Smooth muscle cell (in vitro differentiated cells): ENCODE data around the gene VCAN. TPM values are rescaled to one million over a fixed set of nuclear protein-coding genes. Genes with fewer than 3 reads are reported as not detected.

Source experiments
- DNase-seq: peaks from one replicate; lab custom pipeline; 2025; ENCODE audit not compliant: unreplicated experiment; lab: John Stamatoyannopoulos, UW
- H2AFZ ChIP-seq: fragments of 200-600 bp; sonication (generic); 2 replicates; pipeline ENCODE4 v1.6.0; 2016; ENCODE audit warnings: antibody characterized with exemption, low read depth, mild to moderate bottlenecking
- H3F3A ChIP-seq: fragments of 200-600 bp; sonication (generic); 2 replicates; pipeline ENCODE4 v1.6.0; 2017; ENCODE audit warnings: antibody characterized with exemption, low read depth
- H3K27ac ChIP-seq: fragments of 200-600 bp; sonication (generic); 2 replicates; pipeline ENCODE4 v1.5.1; 2016; ENCODE audit warnings: low read depth, mild to moderate bottlenecking
- H3K27me3 ChIP-seq: fragments of 200-600 bp; sonication (generic); 2 replicates; pipeline ENCODE4 v1.6.1; 2016; ENCODE audit warnings: low read depth, mild to moderate bottlenecking
- H3K36me3 ChIP-seq: fragments of 200-600 bp; sonication (generic); 2 replicates; pipeline ENCODE4 v1.5.1; 2016; ENCODE audit warnings: low read depth
- H3K4me1 ChIP-seq: fragments of 200-600 bp; sonication (generic); 2 replicates; pipeline ENCODE4 v1.5.1; 2016; ENCODE audit warnings: low read depth
- H3K4me2 ChIP-seq: fragments of 200-600 bp; sonication (generic); 2 replicates; pipeline ENCODE4 v1.6.0; 2016; ENCODE audit warnings: mild to moderate bottlenecking
- H3K4me3 ChIP-seq: fragments of 200-600 bp; sonication (generic); 2 replicates; pipeline ENCODE4 v1.5.1; 2016; ENCODE audit warnings: mild to moderate bottlenecking
- H3K79me2 ChIP-seq: fragments of 200-600 bp; sonication (generic); 2 replicates; pipeline ENCODE4 v1.6.0; 2016; ENCODE audit warnings: low read depth, mild to moderate bottlenecking
- H3K9ac ChIP-seq: fragments of 200-600 bp; sonication (generic); 2 replicates; pipeline ENCODE4 v1.6.0; 2016; ENCODE audit warnings: low read depth
- H3K9me3 ChIP-seq: fragments of 200-600 bp; sonication (generic); replicated peaks from 2 replicates; pipeline ENCODE4 v1.5.1; 2016; ENCODE audit warnings: low read depth
- H4K20me1 ChIP-seq: fragments of 200-600 bp; sonication (generic); 2 replicates; pipeline ENCODE4 v1.6.0; 2016; ENCODE audit warnings: low read depth
- WGBS: methylation state at CpG from one replicate; pipeline ENCODE4 v1.1.7; 2016; ENCODE audit warnings: low lambda C conversion rate; 5-methylcytosine and 5-hydroxymethylcytosine counted together
- polyA plus RNA-seq: library from polyadenylated mRNA; unstranded; fragments of >200 nt; fragmentation: Nextera tagmentation; extraction: Ambion mirVana; gene quantifications from 2 replicates; pipeline ENCODE4 v1.2.1, GENCODE V29; 2016
- total RNA-seq: library from RNA; depleted of rRNA; stranded (reverse); fragments of >200 nt; gene quantifications from 2 replicates; pipeline ENCODE4 v1.2.3, GENCODE V29; 2014
- TF ChIP-seq, protein P1 (sequence below): fragments of 200-600 bp; sonication (generic); IDR thresholded peaks from 2 replicates; pipeline ENCODE4 v1.5.1; 2017; ENCODE audit warnings: borderline replicate concordance, mild to moderate bottlenecking, antibody characterized with exemption; ENCODE audit not compliant: insufficient read depth, poor library complexity, severe bottlenecking

The VCAN gene
- total and polyA plus RNA-seq, 2 experiments from 2014 or later, result 702 to 2,724 TPM

DNA sequence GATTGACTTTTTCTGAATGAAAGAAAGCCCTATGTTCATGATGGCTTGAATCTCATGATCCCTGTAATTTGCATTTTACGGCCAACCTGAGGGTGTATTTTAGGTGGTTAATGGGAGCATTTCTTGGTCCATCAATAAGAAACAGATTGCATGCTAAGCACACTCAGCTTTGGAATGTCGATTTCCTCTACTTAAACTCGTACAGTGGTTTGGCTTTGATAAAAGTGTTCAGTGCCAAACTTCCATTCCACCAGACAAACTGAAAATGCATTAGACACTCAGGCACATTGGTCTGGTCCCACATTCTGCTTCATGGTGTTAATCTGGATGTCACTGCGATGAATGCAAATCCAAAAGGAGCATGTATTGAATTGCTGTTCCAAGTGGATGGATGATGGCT, 77.0 kb downstream of the VCAN start:
- H3F3A ChIP-seq, result peaks cover 63% of the 10 kb centered on the region
- peaks cover 5% of the 10 kb centered on the region for H3K4me1 ChIP-seq
- no peak overlapping the region for H3K4me2 ChIP-seq
- no peak overlapping the region for H3K9ac ChIP-seq
- 65% methylated on average over 4 of the region's 4 CpGs for WGBS
- H3K4me3 ChIP-seq, result no peak overlapping the region
- TF ChIP-seq, protein P1, sequence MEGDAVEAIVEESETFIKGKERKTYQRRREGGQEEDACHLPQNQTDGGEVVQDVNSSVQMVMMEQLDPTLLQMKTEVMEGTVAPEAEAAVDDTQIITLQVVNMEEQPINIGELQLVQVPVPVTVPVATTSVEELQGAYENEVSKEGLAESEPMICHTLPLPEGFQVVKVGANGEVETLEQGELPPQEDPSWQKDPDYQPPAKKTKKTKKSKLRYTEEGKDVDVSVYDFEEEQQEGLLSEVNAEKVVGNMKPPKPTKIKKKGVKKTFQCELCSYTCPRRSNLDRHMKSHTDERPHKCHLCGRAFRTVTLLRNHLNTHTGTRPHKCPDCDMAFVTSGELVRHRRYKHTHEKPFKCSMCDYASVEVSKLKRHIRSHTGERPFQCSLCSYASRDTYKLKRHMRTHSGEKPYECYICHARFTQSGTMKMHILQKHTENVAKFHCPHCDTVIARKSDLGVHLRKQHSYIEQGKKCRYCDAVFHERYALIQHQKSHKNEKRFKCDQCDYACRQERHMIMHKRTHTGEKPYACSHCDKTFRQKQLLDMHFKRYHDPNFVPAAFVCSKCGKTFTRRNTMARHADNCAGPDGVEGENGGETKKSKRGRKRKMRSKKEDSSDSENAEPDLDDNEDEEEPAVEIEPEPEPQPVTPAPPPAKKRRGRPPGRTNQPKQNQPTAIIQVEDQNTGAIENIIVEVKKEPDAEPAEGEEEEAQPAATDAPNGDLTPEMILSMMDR, result no peak
- peaks cover 38% of the 10 kb centered on the region for H3K79me2 ChIP-seq
- DNase-seq, result no peak
- H3K36me3 ChIP-seq, result peaks cover 23% of the 10 kb centered on the region
- no peaks in the 10 kb centered on the region for H3K27me3 ChIP-seq
- H3K9me3 ChIP-seq, result no peaks in the 10 kb centered on the region
- H2AFZ ChIP-seq, result no peak overlapping the region
- H4K20me1 ChIP-seq, result peaks cover 97% of the 10 kb centered on the region
- H3K27ac ChIP-seq, result peak overlapping the region; percentile 63

DNA sequence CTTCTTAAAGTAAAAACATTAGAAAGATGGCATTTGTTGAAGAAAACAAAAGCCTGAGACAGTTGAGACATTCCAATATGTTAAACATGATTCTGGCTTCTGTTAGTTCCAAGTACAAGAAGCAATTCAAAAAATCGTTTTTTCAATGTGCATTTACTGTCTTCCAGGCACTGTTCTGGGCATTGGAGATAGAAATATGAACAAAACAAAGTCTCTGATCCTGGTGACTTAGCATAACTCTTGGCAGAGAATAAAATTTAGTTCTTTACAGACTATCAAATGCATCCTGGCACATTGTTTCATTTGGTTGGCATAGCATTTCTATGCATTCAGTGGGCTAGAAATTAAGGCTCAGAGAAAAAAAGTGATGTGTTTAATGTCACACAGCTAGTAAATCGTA, 77.5 kb downstream of the VCAN start:
- Histone ChIP-seq H3K9ac (no peak overlapping the region), H3K4me2 (no peak overlapping the region), H3K27ac (peak overlapping the region; percentile 63)

DNA sequence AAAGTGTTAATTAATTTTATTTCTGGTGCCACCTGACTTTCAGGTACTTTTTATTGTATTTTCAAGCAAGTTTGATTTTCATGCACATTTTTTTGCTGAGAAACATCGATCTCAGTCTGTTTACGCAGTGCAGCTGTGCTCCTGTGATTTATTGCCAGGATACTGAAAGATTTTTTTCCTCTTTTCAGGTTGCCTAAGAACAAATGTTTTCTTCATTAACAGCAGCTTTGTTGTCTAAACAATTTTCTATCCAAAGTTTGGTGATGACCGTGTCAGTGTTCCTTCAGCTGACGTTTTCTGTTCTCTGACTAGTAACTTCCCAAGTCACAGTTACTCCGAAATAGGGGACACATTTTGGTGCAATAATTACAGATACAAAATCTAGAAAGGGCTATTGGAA, 78.1 kb downstream of the VCAN start:
- peaks cover 34% of the 10 kb centered on the region for H3K79me2 ChIP-seq
- no peaks in the 10 kb centered on the region for H3K27me3 ChIP-seq
- no peak overlapping the region for H3K4me2 ChIP-seq
- H3K4me3 ChIP-seq, result no peak overlapping the region
- H3K9ac ChIP-seq, result no peak overlapping the region
- peaks cover 97% of the 10 kb centered on the region for H4K20me1 ChIP-seq
- WGBS, result 88% methylated on average over 5 of the region's 5 CpGs
- no peak overlapping the region for H2AFZ ChIP-seq
- peaks cover 67% of the 10 kb centered on the region for H3F3A ChIP-seq
- H3K27ac ChIP-seq, result peak overlapping the region; percentile 63
- DNase-seq, result no peak
- H3K36me3 ChIP-seq, result peaks cover 33% of the 10 kb centered on the region
- H3K4me1 ChIP-seq, result peaks cover 8% of the 10 kb centered on the region
- no peaks in the 10 kb centered on the region for H3K9me3 ChIP-seq
- TF ChIP-seq, protein P1, result no peak

More for the DNA sequence above, 77.5 kb downstream of the VCAN start:
- Histone ChIP-seq H3K36me3 (peaks cover 27% of the 10 kb centered on the region), H4K20me1 (peaks cover 97% of the 10 kb centered on the region), H3K9me3 (no peaks in the 10 kb centered on the region), H3K4me1 (peaks cover 5% of the 10 kb centered on the region), H3K4me3 (no peak overlapping the region), H3K27me3 (no peaks in the 10 kb centered on the region), H3K79me2 (peaks cover 36% of the 10 kb centered on the region), H2AFZ (no peak overlapping the region), H3F3A (peaks cover 62% of the 10 kb centered on the region)
- DNase-seq, result no peak
- WGBS, result 75% methylated on average over 2 of the region's 2 CpGs
- TF ChIP-seq, protein P1, result no peak

DNA sequence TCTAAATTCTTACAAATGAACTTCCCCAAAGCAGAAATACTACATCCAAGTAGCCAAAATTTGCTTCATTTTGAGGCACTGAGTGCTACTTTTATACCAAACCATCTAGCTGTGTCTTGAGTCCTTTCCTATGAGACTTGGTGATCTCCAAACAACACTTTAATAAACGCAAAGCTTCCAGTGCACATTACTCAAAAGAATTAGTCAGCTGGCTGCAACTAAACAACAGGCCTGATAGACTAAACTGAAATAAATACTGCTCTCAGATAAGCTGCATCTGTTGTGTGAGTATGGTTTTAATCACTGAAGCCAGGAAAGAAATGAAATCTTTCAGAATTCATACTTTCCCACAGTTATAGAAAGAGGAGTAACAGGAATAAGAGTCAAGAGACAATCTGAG, 80.3 kb downstream of the VCAN start:
- H3K27ac ChIP-seq, result peak overlapping the region; percentile 65
- no peak for DNase-seq
- 27% methylated on average over 1 of the region's 1 CpG for WGBS
- no peak overlapping the region for H2AFZ ChIP-seq
- peaks cover 66% of the 10 kb centered on the region for H3F3A ChIP-seq
- no peak overlapping the region for H3K4me3 ChIP-seq
- H3K9ac ChIP-seq, result no peak overlapping the region
- peaks cover 30% of the 10 kb centered on the region for H3K79me2 ChIP-seq
- peaks cover 26% of the 10 kb centered on the region for H3K36me3 ChIP-seq
- H3K27me3 ChIP-seq, result no peaks in the 10 kb centered on the region
- TF ChIP-seq, protein P1, result no peak
- H3K4me2 ChIP-seq, result peak overlapping the region; percentile 64
- peaks cover 8% of the 10 kb centered on the region for H3K4me1 ChIP-seq
- peaks cover 97% of the 10 kb centered on the region for H4K20me1 ChIP-seq
- no peaks in the 10 kb centered on the region for H3K9me3 ChIP-seq
